H9 (cell line): Measurements from ENCODE around the gene WDR38. TPM values are rescaled to one million over a fixed set of nuclear protein-coding genes. Genes with fewer than 3 reads are reported as not detected.

Experiments
- DNase-seq: peaks from one replicate; pipeline ENCODE4 v3.0.0-alpha.2; 2017
- H2AFZ ChIP-seq: one replicate; pipeline ENCODE4 v1.6.1; 2013; ENCODE audit warnings: mild to moderate bottlenecking, low read length, control low read depth, moderate library complexity
- H2AK5ac ChIP-seq: 2 replicates; pipeline ENCODE4 v1.6.1; 2013; ENCODE audit warnings: low read length, control low read depth, mixed read lengths; ENCODE audit not compliant: insufficient read length
- H2BK120ac ChIP-seq: one replicate; pipeline ENCODE4 v1.6.1; 2013; ENCODE audit warnings: low read depth, mild to moderate bottlenecking, low read length, control low read depth, inconsistent platforms; ENCODE audit not compliant: poor library complexity, severe bottlenecking
- H2BK12ac ChIP-seq: 2 replicates; pipeline ENCODE4 v1.6.1; 2013; ENCODE audit warnings: low read length, control low read depth, mixed read lengths, low read depth; ENCODE audit not compliant: insufficient read length
- H2BK15ac ChIP-seq: 2 replicates; pipeline ENCODE4 v1.6.1; 2013; ENCODE audit warnings: low read depth, low read length, control low read depth
- H2BK20ac ChIP-seq: one replicate; pipeline ENCODE4 v1.6.1; 2013; ENCODE audit warnings: low read depth, mild to moderate bottlenecking, low read length, control low read depth, inconsistent platforms; ENCODE audit not compliant: poor library complexity, severe bottlenecking
- H2BK5ac ChIP-seq: 2 replicates; pipeline ENCODE4 v1.6.1; 2013; ENCODE audit warnings: low read length, control low read depth, mixed read lengths; ENCODE audit not compliant: insufficient read length
- H3K14ac ChIP-seq: 2 replicates; pipeline ENCODE4 v1.6.1; 2013; ENCODE audit warnings: low read length, control low read depth; ENCODE audit not compliant: insufficient read depth
- H3K18ac ChIP-seq: 2 replicates; pipeline ENCODE4 v1.6.1; 2013; ENCODE audit warnings: low read depth, mild to moderate bottlenecking, mixed read lengths, low read length, control low read depth; ENCODE audit not compliant: insufficient read length
- H3K23ac ChIP-seq: 2 replicates; pipeline ENCODE4 v1.6.1; 2013; ENCODE audit warnings: low read length, control low read depth, mixed read lengths, low read depth; ENCODE audit not compliant: insufficient read length
- H3K23me2 ChIP-seq: 2 replicates; pipeline ENCODE4 v1.6.1; 2013; ENCODE audit warnings: low read depth, mild to moderate bottlenecking, mixed read lengths, low read length, control low read depth; ENCODE audit not compliant: insufficient read length, poor library complexity, severe bottlenecking
- H3K27ac ChIP-seq: 2 replicates; pipeline ENCODE4 v1.5.1; 2013; ENCODE audit warnings: low read length, control low read depth, mixed read lengths, low read depth; ENCODE audit not compliant: insufficient read length
- H3K27me3 ChIP-seq: 2 replicates; pipeline ENCODE4 v1.6.1; 2013; ENCODE audit warnings: low read length, control low read depth, inconsistent platforms; ENCODE audit not compliant: insufficient read depth
- H3K4ac ChIP-seq: 2 replicates; pipeline ENCODE4 v1.6.1; 2013; ENCODE audit warnings: low read depth, mild to moderate bottlenecking, control low read depth, inconsistent platforms, low read length, moderate library complexity
- H3K4me1 ChIP-seq: 2 replicates; pipeline ENCODE4 v1.6.1; 2013; ENCODE audit warnings: low read length, control low read depth, inconsistent platforms; ENCODE audit not compliant: insufficient read depth
- H3K4me2 ChIP-seq: 2 replicates; pipeline ENCODE4 v1.6.1; 2013; ENCODE audit warnings: low read length, control low read depth, mixed read lengths; ENCODE audit not compliant: insufficient read length, insufficient read depth
- H3K56ac ChIP-seq: 2 replicates; pipeline ENCODE4 v1.6.1; 2013; ENCODE audit warnings: low read depth, mild to moderate bottlenecking, mixed read lengths, low read length, control low read depth; ENCODE audit not compliant: insufficient read length
- H3K79me1 ChIP-seq: 2 replicates; pipeline ENCODE4 v1.6.1; 2013; ENCODE audit warnings: low read depth, mild to moderate bottlenecking, moderate library complexity, low read length, control low read depth, inconsistent platforms; ENCODE audit not compliant: insufficient read depth, poor library complexity, severe bottlenecking
- H3K79me2 ChIP-seq: 2 replicates; pipeline ENCODE4 v1.6.1; 2013; ENCODE audit warnings: low read length, control low read depth, inconsistent platforms; ENCODE audit not compliant: insufficient read depth
- H3K9ac ChIP-seq: 2 replicates; pipeline ENCODE4 v1.6.1; 2013; ENCODE audit warnings: low read length, control low read depth, mixed read lengths; ENCODE audit not compliant: insufficient read length; ENCODE audit errors: extremely low read depth
- H3K9me3 ChIP-seq: one replicate; pipeline ENCODE4 v1.6.1; 2013; ENCODE audit warnings: low read depth, low read length, inconsistent platforms; ENCODE audit not compliant: control insufficient read depth
- H3T11ph ChIP-seq: one replicate; pipeline ENCODE4 v1.6.1; 2013; ENCODE audit warnings: mild to moderate bottlenecking, low read length, control low read depth, inconsistent platforms
- H4K20me1 ChIP-seq: one replicate; pipeline ENCODE4 v1.6.1; 2013; ENCODE audit not compliant: control insufficient read depth, insufficient read length, insufficient read depth
- H4K5ac ChIP-seq: 2 replicates; pipeline ENCODE4 v1.6.1; 2013; ENCODE audit warnings: low read depth, mild to moderate bottlenecking, mixed read lengths, low read length, control low read depth; ENCODE audit not compliant: insufficient read length
- H4K8ac ChIP-seq: replicated peaks from 2 replicates; pipeline ENCODE4 v1.6.1; 2013; ENCODE audit warnings: low read length, control low read depth, mixed read lengths, low read depth; ENCODE audit not compliant: insufficient read length
- H4K91ac ChIP-seq: 2 replicates; pipeline ENCODE4 v1.6.1; 2013; ENCODE audit warnings: low read depth, mild to moderate bottlenecking, moderate library complexity, mixed read lengths, low read length, control low read depth; ENCODE audit not compliant: insufficient read length
- H3K27ac Mint-ChIP-seq, 3 experiments: 2 replicates in 2 of 3; 3 replicates in 1 of 3; pipeline ENCODE4 v1.8.0; 2020 to 2021; ENCODE audit warnings: mixed read lengths in 3 of 3, mild to moderate bottlenecking in 1 of 3, moderate library complexity in 1 of 3
- H3K27me3 Mint-ChIP-seq: 2 replicates; pipeline ENCODE4 v1.8.0; 2021; ENCODE audit warnings: low read depth, mild to moderate bottlenecking, moderate library complexity, mixed read lengths
- H3K36me3 Mint-ChIP-seq, 3 experiments: 2 replicates in 2 of 3; 3 replicates in 1 of 3; pipeline ENCODE4 v1.8.0; 2020 to 2021; ENCODE audit warnings: low read depth in 3 of 3, mixed read lengths in 3 of 3; ENCODE audit not compliant: insufficient read depth in 1 of 3
- H3K4me1 Mint-ChIP-seq, 2 experiments: 2 replicates each; pipeline ENCODE4 v1.8.0; 2020; ENCODE audit warnings: mixed read lengths in 2 of 2
- H3K4me3 Mint-ChIP-seq, 2 experiments: 2 replicates in 1 of 2; 3 replicates in 1 of 2; pipeline ENCODE4 v1.8.0; 2020 to 2021; ENCODE audit warnings: mild to moderate bottlenecking in 2 of 2, mixed read lengths in 2 of 2, moderate library complexity in 1 of 2
- H3K9me3 Mint-ChIP-seq, 2 experiments: 2 replicates in 1 of 2; 3 replicates in 1 of 2; pipeline ENCODE4 v1.8.0; 2020; ENCODE audit warnings: mild to moderate bottlenecking in 2 of 2, mixed read lengths in 2 of 2, moderate library complexity in 1 of 2
- WGBS: extraction: QIAGEN DNeasy Blood & Tissue Kit; methylation state at CpG from one replicate; pipeline ENCODE4 v1.1.7; 2013; ENCODE audit warnings: missing lambda C conversion rate, low lambda C conversion rate, mixed read lengths; ENCODE audit not compliant: insufficient read length; ENCODE audit errors: extremely low coverage; 5-methylcytosine and 5-hydroxymethylcytosine counted together
- total RNA-seq: library from RNA; stranded (reverse); gene quantifications from 2 replicates; pipeline ENCODE4 v1.2.1, GENCODE V29; 2021
- TF ChIP-seq, protein P1 (sequence below): fragments of 200-600 bp; sonication (generic); conservative IDR thresholded peaks from 3 replicates; pipeline ENCODE4 v1.8.0; 2021; ENCODE audit warnings: antibody characterized with exemption, mild to moderate bottlenecking

The WDR38 gene
- total RNA-seq, 1 experiment from 2014 or later = not detected

GRCh38 chr9:124906966-124907365 is 53.7 kb downstream of the WDR38 start:
- Mint-ChIP-seq H3K9me3 (no peaks in the 10 kb centered on the region), H3K27me3 (no peaks in the 10 kb centered on the region), H3K27ac (no peak overlapping the region), H3K36me3 (peaks cover 0 to 8% (median 6%) of the 10 kb centered on the region in 3 experiments; a peak in 3 of 7 replicates), H3K4me3 (no peak overlapping the region), H3K4me1 (no peaks in the 10 kb centered on the region)
- no peak for DNase-seq
- Histone ChIP-seq H3K18ac (no peak overlapping the region), H4K20me1 (no peaks in the 10 kb centered on the region), H2BK20ac (no peak overlapping the region), H3K9me3 (no peaks in the 10 kb centered on the region), H2BK15ac (no peak overlapping the region), H3K14ac (no peak overlapping the region), H3K27ac (no peak overlapping the region), H3K79me1 (no peaks in the 10 kb centered on the region), H4K91ac (no peak overlapping the region), H4K5ac (no peak overlapping the region), H2BK12ac (no peak overlapping the region), H4K8ac (no peak overlapping the region), H3K9ac (no peak overlapping the region), H3K4me1 (no peaks in the 10 kb centered on the region), H2BK5ac (no peak overlapping the region), H2AK5ac (no peak overlapping the region), H3K4ac (no peak overlapping the region), H2BK120ac (no peak overlapping the region), H3K79me2 (no peaks in the 10 kb centered on the region), H3T11ph (no peak overlapping the region), H2AFZ (no peak overlapping the region), H3K56ac (no peak overlapping the region), H3K27me3 (no peaks in the 10 kb centered on the region), H3K23me2 (no peaks in the 10 kb centered on the region), H3K4me2 (no peak overlapping the region), H3K23ac (no peak overlapping the region)
- TF ChIP-seq, protein P1, sequence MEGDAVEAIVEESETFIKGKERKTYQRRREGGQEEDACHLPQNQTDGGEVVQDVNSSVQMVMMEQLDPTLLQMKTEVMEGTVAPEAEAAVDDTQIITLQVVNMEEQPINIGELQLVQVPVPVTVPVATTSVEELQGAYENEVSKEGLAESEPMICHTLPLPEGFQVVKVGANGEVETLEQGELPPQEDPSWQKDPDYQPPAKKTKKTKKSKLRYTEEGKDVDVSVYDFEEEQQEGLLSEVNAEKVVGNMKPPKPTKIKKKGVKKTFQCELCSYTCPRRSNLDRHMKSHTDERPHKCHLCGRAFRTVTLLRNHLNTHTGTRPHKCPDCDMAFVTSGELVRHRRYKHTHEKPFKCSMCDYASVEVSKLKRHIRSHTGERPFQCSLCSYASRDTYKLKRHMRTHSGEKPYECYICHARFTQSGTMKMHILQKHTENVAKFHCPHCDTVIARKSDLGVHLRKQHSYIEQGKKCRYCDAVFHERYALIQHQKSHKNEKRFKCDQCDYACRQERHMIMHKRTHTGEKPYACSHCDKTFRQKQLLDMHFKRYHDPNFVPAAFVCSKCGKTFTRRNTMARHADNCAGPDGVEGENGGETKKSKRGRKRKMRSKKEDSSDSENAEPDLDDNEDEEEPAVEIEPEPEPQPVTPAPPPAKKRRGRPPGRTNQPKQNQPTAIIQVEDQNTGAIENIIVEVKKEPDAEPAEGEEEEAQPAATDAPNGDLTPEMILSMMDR = no peak
- WGBS = no CpG with 5 or more reads among the region's 1 CpG

Other genes starting within 250 kb of the WDR38 start
- gene NR6A1, start 82.1 kb upstream of the WDR38 start, total RNA-seq = 98.9 and 99.3 TPM in 2 replicates
- gene OLFML2A, start 76.3 kb upstream of the WDR38 start, total RNA-seq = 5.8 and 6.0 TPM in 2 replicates
- 1,840 and 1,901 TPM in 2 replicates for gene RPL35, start 8.5 kb downstream of the WDR38 start, total RNA-seq
- 67.7 and 68.9 TPM in 2 replicates for gene ARPC5L, start 8.7 kb downstream of the WDR38 start, total RNA-seq
- gene GOLGA1, start 87.6 kb downstream of the WDR38 start, total RNA-seq = 7.6 TPM in 2 replicates